Adrenal gland (tissue), 5 donors: ENCODE results near the gene FNDC5.

Experiments
- POLR2A ChIP-seq, 2 donors: fragments of 450-650 bp; IDR thresholded peaks; one replicate each; pipeline ENCODE4 v1.6.1; 2017; ENCODE audit warnings: antibody characterized with exemption in 2 of 2, mild to moderate bottlenecking in 2 of 2, moderate library complexity in 1 of 2
- TF ChIP-seq, protein P1 (sequence below), 6 experiments: fragments of 450-650 bp in 4 of 6; fragments of 200-600 bp in 2 of 6; sonication (generic) in 1 of 6; IDR thresholded peaks; 1 replicate in 5 of 6; 2 replicates in 1 of 6; pipeline versions ENCODE4 v1.5.1 to v1.8.0; 2016 to 2021; ENCODE audit warnings: antibody characterized with exemption in 6 of 6, mild to moderate bottlenecking in 2 of 6, moderate library complexity in 1 of 6
- donor health status: DM: no; HTN: no; CAD: no.

DNA sequence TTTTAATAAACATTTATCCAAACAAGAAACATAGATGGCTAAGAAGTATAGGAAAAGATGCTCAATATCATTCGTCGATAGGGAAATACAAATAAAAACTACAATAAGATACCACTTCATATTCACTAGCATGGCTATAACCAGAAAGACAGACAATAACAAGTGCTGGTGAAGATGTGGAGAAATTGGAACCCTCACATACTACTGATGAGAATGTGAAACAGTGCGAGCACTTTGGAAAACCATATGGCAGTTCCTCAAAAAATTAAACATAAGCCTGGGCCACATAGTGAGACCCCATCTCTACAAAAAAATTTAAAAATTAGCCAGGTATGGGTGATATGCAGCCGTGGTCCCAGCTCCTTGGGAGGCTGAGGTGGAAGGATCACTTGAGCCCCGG lies 39.6 kb upstream of the FNDC5 start:
- no peak for TF ChIP-seq POLR2A (IDR thresholded peaks at IDR 0.05)
- TF ChIP-seq, protein P1, sequence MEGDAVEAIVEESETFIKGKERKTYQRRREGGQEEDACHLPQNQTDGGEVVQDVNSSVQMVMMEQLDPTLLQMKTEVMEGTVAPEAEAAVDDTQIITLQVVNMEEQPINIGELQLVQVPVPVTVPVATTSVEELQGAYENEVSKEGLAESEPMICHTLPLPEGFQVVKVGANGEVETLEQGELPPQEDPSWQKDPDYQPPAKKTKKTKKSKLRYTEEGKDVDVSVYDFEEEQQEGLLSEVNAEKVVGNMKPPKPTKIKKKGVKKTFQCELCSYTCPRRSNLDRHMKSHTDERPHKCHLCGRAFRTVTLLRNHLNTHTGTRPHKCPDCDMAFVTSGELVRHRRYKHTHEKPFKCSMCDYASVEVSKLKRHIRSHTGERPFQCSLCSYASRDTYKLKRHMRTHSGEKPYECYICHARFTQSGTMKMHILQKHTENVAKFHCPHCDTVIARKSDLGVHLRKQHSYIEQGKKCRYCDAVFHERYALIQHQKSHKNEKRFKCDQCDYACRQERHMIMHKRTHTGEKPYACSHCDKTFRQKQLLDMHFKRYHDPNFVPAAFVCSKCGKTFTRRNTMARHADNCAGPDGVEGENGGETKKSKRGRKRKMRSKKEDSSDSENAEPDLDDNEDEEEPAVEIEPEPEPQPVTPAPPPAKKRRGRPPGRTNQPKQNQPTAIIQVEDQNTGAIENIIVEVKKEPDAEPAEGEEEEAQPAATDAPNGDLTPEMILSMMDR (IDR thresholded peaks at IDR 0.05): no peak
